Endometrial microvascular endothelial cells (primary cell): ENCODE results near the gene INPP5D. TPM values are rescaled to one million over a fixed set of nuclear protein-coding genes. Genes with fewer than 3 reads are reported as not detected.
"Not testable (repeated sequence)": the region's sequence is repeated elsewhere in the genome, so short reads cannot be mapped to it uniquely, and the experiment has no call there.

Experiments used
- in situ Hi-C: cut with HindIII; loops from 2 replicates; pipeline ENCODE4 v1.10.0; 2017; ENCODE audit warnings: low sequenced_read_pairs, low pct_unique_long_range_greater_than_20kb; ENCODE audit errors: inconsistent ontology term
- total RNA-seq: library from RNA; depleted of rRNA; stranded (reverse); fragments of >200 nt; gene quantifications from one replicate; pipeline ENCODE4 v1.2.3, GENCODE V29; 2015; ENCODE audit errors: inconsistent ontology term

Gene INPP5D
- total RNA-seq, 1 donor from 2014 or later: 17.1 TPM

GRCh38 chr2:233119123-233119522, 59.0 kb downstream of the INPP5D start:
- in situ Hi-C loops: no loop called here

- in situ Hi-C loops: no loop called here
Measured at GRCh38 chr2:233119806-233120205, 59.7 kb downstream of the INPP5D start.

GRCh38 chr2:233120459-233120858, 60.3 kb downstream of the INPP5D start:
- in situ Hi-C loops: no loop called here

- in situ Hi-C loops: no loop called here
Measured at GRCh38 chr2:233121856-233122255, 61.7 kb downstream of the INPP5D start.

DNA sequence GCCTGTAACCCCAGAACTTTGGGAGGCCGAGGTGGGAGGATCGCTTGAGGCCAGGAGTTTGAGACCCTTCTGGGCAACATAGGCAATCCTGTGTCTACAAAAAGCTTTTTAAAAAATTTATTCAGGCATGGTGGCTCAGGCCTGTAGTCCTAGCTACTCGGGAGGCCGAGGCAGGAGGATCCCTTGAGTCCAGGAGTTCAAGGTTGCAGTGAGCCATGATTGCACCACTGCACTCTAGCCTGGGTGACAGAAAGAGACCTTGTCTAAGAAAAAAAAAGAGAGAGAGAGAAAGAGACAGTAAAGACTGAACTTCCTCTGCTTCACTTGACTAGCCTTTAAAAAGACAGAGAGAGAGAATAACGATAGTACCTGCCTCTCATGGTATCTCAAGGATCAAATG, 62.4 kb downstream of the INPP5D start:
- in situ Hi-C loops: no loop called here

- in situ Hi-C loops: not testable (repeated sequence)
Measured at GRCh38 chr2:233123576-233123975, 63.4 kb downstream of the INPP5D start.

- in situ Hi-C loops: no loop called here
Measured at GRCh38 chr2:233124421-233125080, 64.4 kb downstream of the INPP5D start.

DNA sequence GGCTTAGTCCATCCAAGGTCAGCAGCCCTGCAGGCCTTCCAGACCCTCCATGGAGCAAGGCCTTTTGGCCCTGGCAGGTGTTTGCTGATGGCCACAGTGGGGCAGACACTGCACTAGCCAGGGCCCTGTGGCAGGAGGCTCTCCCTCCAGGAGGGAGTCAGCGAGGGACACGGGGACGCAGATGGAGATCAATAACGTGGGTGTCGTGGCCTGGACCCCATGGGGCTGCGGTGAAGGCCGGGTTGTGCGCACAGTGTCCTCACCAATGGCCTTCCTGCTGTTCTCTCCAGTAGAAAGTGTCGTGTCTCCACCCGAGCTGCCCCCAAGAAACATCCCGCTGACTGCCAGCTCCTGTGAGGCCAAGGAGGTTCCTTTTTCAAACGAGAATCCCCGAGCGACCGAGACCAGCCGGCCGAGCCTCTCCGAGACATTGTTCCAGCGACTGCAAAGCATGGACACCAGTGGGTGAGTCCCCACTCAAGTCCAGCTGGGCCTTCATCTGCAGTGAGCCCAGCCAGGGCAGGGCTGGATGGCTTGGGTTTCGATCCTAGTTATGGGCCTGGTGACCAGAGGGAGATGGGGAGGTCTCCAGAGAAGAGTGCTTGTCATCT, 65.4 kb downstream of the INPP5D start:
- in situ Hi-C loops: no loop called here

- in situ Hi-C loops: no loop called here
Measured at GRCh38 chr2:233129351-233129978, 69.3 kb downstream of the INPP5D start.

- in situ Hi-C loops: no loop called here
Measured at GRCh38 chr2:233130024-233130423, 69.9 kb downstream of the INPP5D start.

DNA sequence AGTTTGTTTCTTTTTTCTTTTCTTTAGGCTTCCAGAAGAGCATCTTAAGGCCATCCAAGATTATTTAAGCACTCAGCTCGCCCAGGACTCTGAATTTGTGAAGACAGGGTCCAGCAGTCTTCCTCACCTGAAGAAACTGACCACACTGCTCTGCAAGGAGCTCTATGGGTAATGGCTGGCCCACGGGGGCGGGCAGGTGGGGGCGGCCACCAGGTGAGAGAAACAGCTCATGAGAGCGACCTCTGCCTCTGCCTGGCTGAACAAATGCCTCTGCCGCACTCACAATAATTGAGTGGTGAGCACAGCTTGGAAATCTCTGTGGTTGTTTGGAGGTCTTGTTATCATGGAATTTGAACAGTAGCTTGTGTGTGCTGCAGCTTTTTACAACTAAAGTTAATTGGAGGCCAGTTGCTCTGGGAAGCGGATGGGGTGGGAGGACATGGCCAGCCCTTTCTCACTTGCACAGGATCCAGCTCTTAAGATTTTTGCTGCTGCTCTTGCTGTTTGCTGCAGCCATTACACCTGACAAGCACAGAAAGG, 70.4 kb downstream of the INPP5D start:
- in situ Hi-C loops: no loop called here

DNA sequence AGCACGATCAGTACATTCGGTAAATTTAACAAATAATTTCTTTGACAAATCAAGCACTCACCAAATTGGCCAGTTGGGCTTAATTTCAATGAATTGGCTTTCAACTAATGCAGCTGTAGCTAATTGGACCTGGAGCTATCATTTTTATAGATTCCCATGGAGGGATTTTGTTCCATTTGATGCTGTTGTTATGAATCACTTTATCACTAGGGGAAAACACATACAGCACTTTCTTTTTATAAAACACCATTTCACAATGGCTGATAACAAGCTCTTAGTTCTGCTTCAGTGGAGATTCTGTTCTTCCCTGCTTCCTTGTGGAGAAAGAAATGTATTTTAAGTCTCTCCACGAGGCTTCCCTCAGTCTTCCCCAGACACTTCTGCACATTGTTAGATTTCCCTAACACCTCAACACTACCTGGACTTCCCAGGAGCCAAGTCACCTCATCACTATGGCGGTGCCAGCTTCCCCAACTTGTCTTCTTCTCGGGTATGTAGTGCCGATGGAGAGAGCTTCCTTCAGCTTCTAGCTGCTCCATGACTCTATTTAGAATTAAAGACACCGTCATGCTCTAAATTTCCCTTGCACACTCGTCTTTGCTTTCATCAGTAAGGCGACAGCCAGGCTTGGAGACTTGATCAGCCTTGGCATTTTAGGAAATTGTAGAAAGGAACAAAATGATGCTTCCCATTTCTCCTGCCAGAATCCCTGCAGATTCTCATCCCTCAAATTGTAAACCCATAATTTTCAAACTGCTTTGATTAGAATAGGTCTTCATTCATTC, 72.0 kb downstream of the INPP5D start:
- in situ Hi-C loops: no loop called here

DNA sequence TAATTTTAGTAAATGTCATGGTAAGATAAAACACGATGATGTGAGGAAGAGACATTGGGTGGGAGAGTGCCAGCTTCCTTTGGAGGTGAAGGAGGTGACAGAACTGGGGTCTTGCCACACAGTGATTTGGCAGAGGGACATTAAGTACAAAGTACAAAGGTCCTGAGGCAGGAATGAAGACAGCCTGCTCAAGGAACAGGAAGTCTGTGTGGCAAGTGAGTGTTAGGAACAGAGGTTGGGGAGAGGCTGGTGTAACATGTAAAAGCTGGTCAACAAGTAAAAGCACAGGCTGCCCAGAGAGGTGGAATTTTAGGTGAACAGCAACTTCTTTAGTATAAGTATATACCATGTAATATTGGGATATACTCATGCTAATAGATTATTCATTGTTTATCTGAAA, 73.1 kb downstream of the INPP5D start:
- in situ Hi-C loops: no loop called here

GRCh38 chr2:233135421-233135820, 75.3 kb downstream of the INPP5D start:
- in situ Hi-C loops: no loop called here

- in situ Hi-C loops: no loop called here
Measured at GRCh38 chr2:233137040-233137439, 76.9 kb downstream of the INPP5D start.

GRCh38 chr2:233140077-233140585, 80.0 kb downstream of the INPP5D start:
- in situ Hi-C loops: no loop called here

DNA sequence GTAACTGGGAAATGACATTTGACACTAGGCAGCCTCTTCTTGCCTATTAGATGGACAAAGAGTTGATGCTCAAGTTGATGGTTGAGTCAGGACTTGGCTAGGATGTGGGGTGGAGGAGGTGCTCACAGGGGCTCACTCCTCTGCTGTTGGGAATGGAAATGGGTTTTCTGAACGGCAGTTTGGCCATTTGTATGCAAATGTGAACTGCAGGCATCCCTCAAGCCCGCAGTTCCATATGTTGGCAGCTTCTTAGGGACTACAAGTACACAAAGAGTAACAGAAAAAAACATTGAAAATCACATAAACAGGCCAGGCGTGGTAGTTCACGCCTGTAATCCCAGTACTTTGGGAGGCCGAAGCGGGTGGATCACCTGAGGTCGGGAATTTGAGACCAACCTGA, 80.8 kb downstream of the INPP5D start:
- in situ Hi-C loops: no loop called here

- in situ Hi-C loops: no loop called here
Measured at GRCh38 chr2:233141901-233142300, 81.8 kb downstream of the INPP5D start.

DNA sequence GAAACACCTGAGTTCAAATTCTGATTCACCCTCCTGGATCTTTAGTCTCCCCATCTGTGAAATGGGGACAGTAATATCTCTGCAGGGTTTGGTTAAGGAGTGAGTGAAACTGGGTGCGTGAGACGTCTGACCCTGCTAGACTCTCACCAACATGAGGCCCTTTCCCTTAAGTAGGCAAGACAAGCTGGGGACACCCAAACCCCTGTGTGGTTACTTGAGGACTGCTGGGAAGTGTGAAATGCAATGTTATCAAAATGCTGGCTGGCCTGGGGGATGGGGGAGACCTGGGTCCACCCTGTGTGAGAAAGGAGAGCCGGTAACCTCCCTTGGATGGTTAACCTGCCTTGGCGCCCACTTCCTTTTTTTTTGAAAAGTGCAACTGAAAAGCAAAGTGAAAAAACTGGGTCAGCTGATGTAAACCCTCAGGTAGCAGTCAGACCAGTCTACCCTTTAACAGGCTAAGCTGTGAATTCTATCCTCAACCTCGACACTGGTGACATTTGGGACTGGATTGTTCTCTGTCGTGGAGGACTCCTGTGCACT, 82.3 kb downstream of the INPP5D start:
- in situ Hi-C loops: no loop called here
